Uterus (tissue), 2 donors: ENCODE measurements around the gene MAP3K15.

Source experiments
- POLR2A ChIP-seq, 2 donors: fragments of 450-650 bp; IDR thresholded peaks; one replicate each; pipeline ENCODE4 v1.6.1; 2016; ENCODE audit warnings: antibody characterized with exemption in 2 of 2, mild to moderate bottlenecking in 1 of 2, moderate library complexity in 1 of 2
- TF ChIP-seq, protein P1 (sequence below), 4 experiments: fragments of 200-600 bp in 2 of 4; fragments of 450-650 bp in 2 of 4; sonication (generic) in 2 of 4; IDR thresholded peaks; one replicate each; pipeline ENCODE4 v1.5.1; 2016 to 2019; ENCODE audit warnings: antibody characterized with exemption in 4 of 4, mild to moderate bottlenecking in 2 of 4, moderate library complexity in 1 of 4

GRCh38 chrX:19443869-19444526 lies 71.3 kb downstream of the MAP3K15 start:
- TF ChIP-seq, protein P1, sequence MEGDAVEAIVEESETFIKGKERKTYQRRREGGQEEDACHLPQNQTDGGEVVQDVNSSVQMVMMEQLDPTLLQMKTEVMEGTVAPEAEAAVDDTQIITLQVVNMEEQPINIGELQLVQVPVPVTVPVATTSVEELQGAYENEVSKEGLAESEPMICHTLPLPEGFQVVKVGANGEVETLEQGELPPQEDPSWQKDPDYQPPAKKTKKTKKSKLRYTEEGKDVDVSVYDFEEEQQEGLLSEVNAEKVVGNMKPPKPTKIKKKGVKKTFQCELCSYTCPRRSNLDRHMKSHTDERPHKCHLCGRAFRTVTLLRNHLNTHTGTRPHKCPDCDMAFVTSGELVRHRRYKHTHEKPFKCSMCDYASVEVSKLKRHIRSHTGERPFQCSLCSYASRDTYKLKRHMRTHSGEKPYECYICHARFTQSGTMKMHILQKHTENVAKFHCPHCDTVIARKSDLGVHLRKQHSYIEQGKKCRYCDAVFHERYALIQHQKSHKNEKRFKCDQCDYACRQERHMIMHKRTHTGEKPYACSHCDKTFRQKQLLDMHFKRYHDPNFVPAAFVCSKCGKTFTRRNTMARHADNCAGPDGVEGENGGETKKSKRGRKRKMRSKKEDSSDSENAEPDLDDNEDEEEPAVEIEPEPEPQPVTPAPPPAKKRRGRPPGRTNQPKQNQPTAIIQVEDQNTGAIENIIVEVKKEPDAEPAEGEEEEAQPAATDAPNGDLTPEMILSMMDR (IDR thresholded peaks at IDR 0.05) = no peak
- TF ChIP-seq POLR2A (IDR thresholded peaks at IDR 0.05) = no peak
